GM18511 (cell line): ENCODE measurements around the gene CEP85L.

Experiments used
- ATAC-seq: cut with Tn5 transposase; IDR thresholded peaks from one replicate; pipeline ENCODE4 v1.9.1; 2021; ENCODE audit warnings: mild to moderate bottlenecking, moderate library complexity; ENCODE audit not compliant: unreplicated experiment

Gene CEP85L

GRCh38 chr6:118546164-118546879 is 105.1 kb downstream of the CEP85L start:
- ATAC-seq, result no peak

GRCh38 chr6:118544105-118544504 is 107.3 kb downstream of the CEP85L start:
- no peak for ATAC-seq

DNA sequence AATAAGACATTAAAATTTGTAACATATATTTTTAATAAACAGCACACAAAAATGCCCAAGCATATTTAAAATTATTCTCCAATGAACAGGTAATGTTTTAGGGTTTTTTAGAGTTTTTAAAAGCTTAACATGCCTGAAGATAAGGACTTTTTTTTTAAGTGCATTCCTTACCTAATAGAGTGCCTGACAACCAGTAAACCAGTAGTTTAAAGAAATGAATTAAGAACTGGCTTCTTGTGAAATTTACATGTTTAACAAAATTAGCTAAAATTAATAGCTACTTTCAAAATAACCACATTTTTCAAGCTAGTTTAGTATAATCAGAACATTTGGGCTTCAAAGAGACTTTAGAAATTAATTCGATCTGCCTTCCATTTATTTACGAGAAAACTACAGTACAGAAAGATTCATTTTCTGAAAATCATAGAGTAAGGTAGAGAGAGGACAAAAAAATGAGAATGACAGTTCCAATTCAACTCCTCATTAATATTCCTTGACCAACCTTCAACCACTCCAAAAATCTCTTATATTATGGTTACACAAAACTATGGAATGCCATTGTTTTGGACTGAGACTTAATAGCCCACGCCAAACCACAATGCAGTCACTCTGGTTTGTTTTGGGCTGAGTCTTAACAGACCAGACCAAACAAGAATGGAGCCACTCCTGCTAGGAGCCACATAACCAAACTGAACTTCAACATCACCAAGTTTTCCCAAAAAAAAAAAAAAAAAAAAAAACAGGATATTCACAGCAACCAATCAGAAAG is 109.0 kb downstream of the CEP85L start:
- no peak for ATAC-seq

GRCh38 chr6:118537574-118537973 is 113.8 kb downstream of the CEP85L start:
- ATAC-seq, result no peak

- ATAC-seq, result no peak
Measured at GRCh38 chr6:118536478-118536877, 114.9 kb downstream of the CEP85L start.

DNA sequence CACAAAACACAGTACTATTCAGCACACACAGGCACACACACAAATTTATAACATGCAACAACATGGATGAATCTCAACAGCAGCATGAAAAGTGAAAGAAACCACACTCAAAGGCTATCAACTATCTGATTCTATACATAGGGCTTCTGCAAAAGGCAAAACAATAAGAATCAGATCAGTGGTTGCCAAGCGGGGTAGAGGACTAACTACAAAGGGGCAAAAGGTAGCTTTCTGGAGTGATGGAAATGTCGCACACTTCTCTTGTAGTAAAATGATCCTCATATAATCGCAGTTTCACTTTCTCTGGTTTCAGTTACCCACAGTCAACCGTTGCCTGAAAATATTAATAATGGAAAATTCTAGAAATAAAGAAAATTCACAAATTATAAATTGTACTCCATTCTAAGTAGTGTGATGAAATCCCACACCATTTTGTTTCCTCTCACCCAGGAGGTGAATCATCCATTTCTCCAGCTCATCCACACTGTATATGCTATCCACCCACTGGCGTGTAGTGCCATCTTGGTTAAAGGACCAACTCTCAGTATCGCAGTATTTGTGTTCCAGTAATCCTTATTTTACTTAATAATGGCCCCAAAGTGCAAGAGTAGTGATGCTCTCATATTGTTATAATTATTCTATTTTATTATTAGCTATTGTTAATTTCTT is 116.1 kb downstream of the CEP85L start:
- ATAC-seq, result no peak

- no peak for ATAC-seq
Measured at GRCh38 chr6:118530942-118531341, 120.4 kb downstream of the CEP85L start.

DNA sequence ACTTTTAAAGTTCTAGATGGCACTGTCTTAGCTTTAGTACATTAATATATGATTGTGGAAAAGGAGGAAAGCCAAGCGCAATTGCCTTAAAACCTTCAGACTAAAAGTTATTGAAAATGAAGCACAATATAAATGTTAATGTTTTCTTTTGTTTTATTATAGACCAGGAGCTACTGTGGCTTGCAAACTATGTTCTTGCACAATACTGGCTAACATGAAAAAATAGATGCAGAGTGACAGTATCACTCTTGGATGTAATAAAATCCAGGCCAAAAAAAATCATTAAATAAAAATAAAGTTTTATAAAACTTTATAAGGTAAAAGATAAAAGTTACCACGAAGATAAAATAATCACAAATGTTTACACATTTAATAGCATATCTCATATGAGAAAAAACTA is 121.6 kb downstream of the CEP85L start:
- ATAC-seq, result no peak

- no peak for ATAC-seq
Measured at GRCh38 chr6:118528129-118528528, 123.3 kb downstream of the CEP85L start.

DNA sequence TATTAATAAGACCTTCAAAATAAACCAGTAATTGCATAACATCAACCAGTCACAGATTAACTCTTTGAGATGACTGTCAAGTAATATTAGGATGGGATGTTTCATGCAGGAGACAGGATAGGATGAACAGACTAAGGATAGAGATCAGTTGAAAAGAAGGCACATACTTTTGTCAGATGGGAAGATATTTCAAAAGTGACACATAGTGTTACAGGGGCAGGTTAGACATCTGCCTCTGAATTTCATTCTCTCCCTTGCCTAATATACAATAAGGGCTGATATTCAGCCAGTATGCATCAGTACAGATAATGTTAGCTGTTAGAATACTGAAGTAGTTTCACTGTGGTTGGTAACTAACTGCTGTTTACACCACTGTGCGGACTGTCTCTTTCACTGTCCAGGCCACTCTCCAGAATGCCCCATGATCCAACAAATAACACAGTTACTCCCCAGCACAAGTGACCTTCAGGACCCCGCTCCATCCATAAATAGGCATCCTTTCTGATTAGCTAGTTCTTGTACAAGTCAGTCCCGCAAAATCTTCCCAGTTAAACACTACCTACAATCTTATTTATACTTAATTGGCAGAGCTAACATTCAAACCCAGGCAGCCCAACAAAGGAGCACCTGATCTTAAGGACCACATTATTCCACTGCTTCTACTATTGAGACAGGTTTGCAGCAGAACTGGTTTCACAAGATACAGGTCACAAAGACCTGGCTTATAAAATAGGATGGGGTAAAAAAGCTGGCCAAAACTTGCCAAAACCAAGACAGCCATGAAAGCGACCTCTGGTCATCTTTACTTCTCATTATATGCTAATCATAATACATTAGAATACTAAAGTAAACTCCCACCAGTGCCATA is 125.2 kb downstream of the CEP85L start:
- ATAC-seq, result no peak

DNA sequence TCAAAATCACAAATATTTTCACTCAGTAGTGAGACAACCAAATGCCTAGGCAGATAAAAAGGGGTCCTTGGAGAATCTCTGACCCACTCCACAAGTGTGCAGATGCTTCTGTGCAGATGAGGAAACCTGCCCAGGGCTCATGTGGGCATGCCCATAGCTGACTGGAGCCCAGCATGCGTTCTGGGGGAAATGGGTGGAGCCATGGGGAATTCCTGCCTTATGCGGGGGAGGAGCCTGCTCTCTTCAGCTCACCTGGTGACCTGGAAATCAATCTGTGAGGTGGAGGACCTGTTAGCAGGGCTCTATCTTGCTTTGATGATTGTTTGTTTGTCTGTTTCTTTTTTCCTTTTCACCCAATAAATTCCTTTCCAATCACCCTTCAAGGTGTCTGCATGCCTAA is 126.7 kb downstream of the CEP85L start:
- no peak for ATAC-seq

DNA sequence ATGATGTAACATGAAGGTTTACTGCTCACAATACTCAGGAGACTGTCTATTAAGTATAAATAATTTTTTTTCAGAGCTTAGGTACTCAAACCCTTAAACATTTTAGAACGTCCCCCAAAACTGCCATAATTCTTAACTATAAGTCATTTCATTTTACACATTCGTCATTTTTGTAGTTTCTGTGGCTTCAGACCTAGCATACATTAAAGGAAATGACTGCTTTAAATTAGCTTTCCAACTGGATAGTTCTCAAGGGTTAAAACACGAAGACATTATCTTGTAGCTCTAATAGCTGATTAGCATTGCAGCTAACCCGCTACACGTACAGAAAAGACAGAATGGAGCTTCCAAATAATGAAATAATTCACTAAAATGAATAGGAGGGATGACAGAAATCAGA is 128.2 kb downstream of the CEP85L start:
- peak; percentile 59 for ATAC-seq

DNA sequence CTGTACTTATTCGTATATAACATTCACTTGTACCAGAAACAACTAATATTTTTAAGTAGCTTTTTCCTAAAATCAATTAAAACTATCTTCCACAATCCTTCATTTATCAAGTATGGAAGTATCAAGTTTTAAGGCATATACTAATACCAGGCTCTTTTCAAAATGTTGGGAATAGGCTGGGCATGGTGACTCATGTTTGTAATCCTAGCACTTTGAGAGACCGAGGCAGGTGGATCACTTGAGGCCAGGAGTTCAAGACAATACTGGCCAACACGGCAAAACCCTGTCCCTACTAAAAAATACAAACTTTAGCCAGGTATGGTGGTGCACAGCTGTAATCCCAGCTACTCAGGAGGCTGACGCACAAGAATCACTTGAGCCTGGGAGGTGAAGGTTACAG is 129.0 kb downstream of the CEP85L start:
- no peak for ATAC-seq

DNA sequence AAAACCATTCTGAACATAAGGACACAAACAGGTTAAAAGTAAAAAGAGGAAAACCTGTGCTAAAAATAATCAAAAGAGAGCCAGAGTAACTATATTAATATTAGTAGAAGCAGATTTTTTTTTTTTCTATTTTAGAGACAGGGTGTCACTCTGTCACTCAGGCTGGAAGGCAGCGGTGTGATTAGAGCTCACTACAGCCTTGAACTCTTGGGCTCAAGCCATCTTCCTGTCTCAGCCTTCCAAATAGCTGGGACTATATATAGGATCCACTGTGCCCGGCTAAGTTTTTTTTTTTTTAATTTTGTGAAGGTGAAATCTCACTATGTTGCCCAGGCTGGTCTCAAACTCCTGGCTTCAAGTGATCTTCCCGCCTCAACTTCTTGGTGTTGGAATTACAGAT is 136.7 kb downstream of the CEP85L start:
- ATAC-seq, result no peak

- peak; percentile 69 for ATAC-seq
Measured at GRCh38 chr6:118511930-118512715, 139.3 kb downstream of the CEP85L start.

GRCh38 chr6:118509009-118509617 is 142.3 kb downstream of the CEP85L start:
- ATAC-seq, result no peak

GRCh38 chr6:118507636-118508035 is 143.8 kb downstream of the CEP85L start:
- ATAC-seq, result no peak

DNA sequence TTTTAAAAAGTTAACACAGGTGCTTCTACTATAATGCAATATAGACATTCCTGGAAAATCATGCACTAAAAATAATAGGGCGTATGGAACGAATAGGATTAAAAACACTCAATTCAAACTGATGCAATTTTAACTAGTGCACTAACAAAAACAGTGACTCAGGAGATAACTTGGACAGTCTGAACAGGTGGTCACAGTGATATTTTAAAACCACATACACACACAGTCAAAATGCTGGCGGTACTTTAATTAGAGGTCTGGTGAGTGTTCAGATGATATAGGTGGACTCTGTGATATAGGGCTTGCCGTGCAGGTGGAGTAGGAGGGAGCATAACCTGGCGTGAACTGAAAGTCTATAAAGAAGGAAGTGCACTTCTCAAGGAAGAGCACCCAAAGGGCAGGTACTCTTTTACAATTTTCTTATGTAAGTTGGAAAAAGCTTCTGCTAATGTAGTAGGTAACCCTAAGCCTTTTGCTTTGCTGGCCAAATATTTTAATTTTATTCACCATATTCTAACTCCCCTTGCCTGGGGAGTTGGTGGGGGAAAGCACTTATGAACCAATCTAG is 145.2 kb downstream of the CEP85L start:
- no peak for ATAC-seq

GRCh38 chr6:118505656-118506055 is 145.7 kb downstream of the CEP85L start:
- ATAC-seq, result no peak
